Neural cell (in vitro differentiated cells): ENCODE data around the gene UBL4A. TPM values are rescaled to one million over a fixed set of nuclear protein-coding genes. Genes with fewer than 3 reads are reported as not detected.

Experiments used
- H2AFZ ChIP-seq: fragments of 200-600, 300-800 bp; sonication (generic), shearing (Covaris generic); 2 replicates; pipeline ENCODE4 v1.6.0; 2014; ENCODE audit warnings: low read depth, mild to moderate bottlenecking, antibody characterized with exemption, low read length, moderate library complexity
- H3F3A ChIP-seq: fragments of 200-600 bp; shearing (Covaris generic); 2 replicates; pipeline ENCODE4 v1.6.1; 2016; ENCODE audit warnings: mild to moderate bottlenecking, moderate library complexity, mixed read lengths, antibody characterized with exemption, low read length; ENCODE audit not compliant: insufficient read depth, poor library complexity, severe bottlenecking
- H3K27ac ChIP-seq: fragments of 200-600, 300-800 bp; sonication (generic), shearing (Covaris generic); 2 replicates; pipeline ENCODE4 v1.5.1; 2014; ENCODE audit warnings: mild to moderate bottlenecking, low read length, moderate library complexity
- H3K27me3 ChIP-seq: fragments of 300-800, 200-600 bp; sonication (generic), shearing (Covaris generic); 2 replicates; pipeline ENCODE4 v1.6.0; 2014; ENCODE audit warnings: mild to moderate bottlenecking, low read depth, low read length, moderate library complexity; ENCODE audit not compliant: insufficient read depth
- H3K36me3 ChIP-seq: fragments of 300-800, 200-600 bp; sonication (generic), shearing (Covaris generic); 2 replicates; pipeline ENCODE4 v1.5.1; 2014; ENCODE audit warnings: mild to moderate bottlenecking, antibody characterized with exemption, low read length, moderate library complexity; ENCODE audit not compliant: insufficient read depth
- H3K4me2 ChIP-seq: fragments of 300-800, 200-600 bp; sonication (generic), shearing (Covaris generic); 2 replicates; pipeline ENCODE4 v1.6.0; 2014; ENCODE audit warnings: mild to moderate bottlenecking, low read length
- H3K4me3 ChIP-seq: fragments of 300-800, 200-600 bp; sonication (generic), shearing (Covaris generic); 2 replicates; pipeline ENCODE4 v1.5.1; 2014; ENCODE audit warnings: mild to moderate bottlenecking, low read length, moderate library complexity
- H3K79me2 ChIP-seq: fragments of 200-600 bp; shearing (Covaris generic); replicated peaks from 2 replicates; pipeline ENCODE4 v1.6.0; 2014; ENCODE audit warnings: mild to moderate bottlenecking, low read length, moderate library complexity; ENCODE audit not compliant: insufficient read depth
- H3K9ac ChIP-seq: fragments of 300-800, 200-600 bp; sonication (generic), shearing (Covaris generic); 2 replicates; pipeline ENCODE4 v1.6.1; 2016; ENCODE audit warnings: mild to moderate bottlenecking, low read length, mixed read lengths
- H3K9me2 ChIP-seq: fragments of 200-600 bp; shearing (Covaris generic); 2 replicates; pipeline ENCODE4 v1.6.1; 2016; ENCODE audit warnings: mild to moderate bottlenecking, low read length, mixed read lengths; ENCODE audit not compliant: insufficient read depth
- H3K9me3 ChIP-seq: fragments of 200-600, 300-800 bp; sonication (generic), shearing (Covaris generic); 2 replicates; pipeline ENCODE4 v1.6.1; 2016; ENCODE audit warnings: mild to moderate bottlenecking, mixed run types, low read length, moderate library complexity, mixed read lengths
- H4K20me1 ChIP-seq: fragments of 200-600 bp; shearing (Covaris generic); 2 replicates; pipeline ENCODE4 v1.6.1; 2016; ENCODE audit warnings: mild to moderate bottlenecking, mixed run types; ENCODE audit not compliant: insufficient read depth
- CTCF ChIP-seq: fragments of 450-650 bp; IDR thresholded peaks from 2 replicates; pipeline ENCODE4 v1.5.1; 2014; ENCODE audit warnings: antibody characterized with exemption, mild to moderate bottlenecking, moderate library complexity; ENCODE audit not compliant: poor library complexity, severe bottlenecking
- EP300 ChIP-seq: fragments of 450-650 bp; conservative IDR thresholded peaks from 2 replicates; pipeline ENCODE4 v1.6.1; 2014; ENCODE audit warnings: antibody characterized with exemption, mild to moderate bottlenecking, moderate library complexity; ENCODE audit not compliant: poor library complexity, severe bottlenecking
- EZH2 ChIP-seq: fragments of 200-600, 300-800 bp; shearing (Covaris generic), sonication (generic); IDR thresholded peaks from 2 replicates; pipeline ENCODE4 v1.6.1; 2014; ENCODE audit warnings: antibody characterized with exemption, low read length, borderline replicate concordance, mild to moderate bottlenecking; ENCODE audit not compliant: insufficient read depth, poor library complexity, severe bottlenecking
- MXI1 ChIP-seq: fragments of 450-650 bp; conservative IDR thresholded peaks from 2 replicates; pipeline ENCODE4 v1.6.1; 2014; ENCODE audit warnings: antibody characterized with exemption, mild to moderate bottlenecking; ENCODE audit not compliant: poor library complexity, severe bottlenecking
- POLR2AphosphoS5 ChIP-seq: IDR thresholded peaks from 2 replicates; pipeline ENCODE4 v1.6.1; 2012
- RAD21 ChIP-seq: fragments of 450-650 bp; conservative IDR thresholded peaks from 2 replicates; pipeline ENCODE4 v1.6.1; 2014; ENCODE audit warnings: antibody characterized with exemption, mild to moderate bottlenecking, moderate library complexity
- REST ChIP-seq: IDR thresholded peaks from 2 replicates; pipeline ENCODE4 v1.6.1; 2012; ENCODE audit warnings: borderline replicate concordance
- SMC3 ChIP-seq: fragments of 450-650 bp; conservative IDR thresholded peaks from 2 replicates; pipeline ENCODE4 v1.6.1; 2014; ENCODE audit warnings: antibody characterized with exemption, mild to moderate bottlenecking, moderate library complexity; ENCODE audit not compliant: poor library complexity
- TAF1 ChIP-seq: IDR thresholded peaks from 2 replicates; pipeline ENCODE4 v1.6.1; 2012; ENCODE audit warnings: low read depth
- polyA plus RNA-seq: library from polyadenylated mRNA; depleted of rRNA; stranded (reverse); fragments of >200 nt; gene quantifications from 2 replicates; pipeline ENCODE4 v1.2.3, GENCODE V29; 2014

The UBL4A gene
- polyA plus RNA-seq, 1 donor from 2014 or later = 28.5 TPM

- Histone ChIP-seq H3K4me3 (no peak overlapping the region), H3F3A (no peaks in the 10 kb centered on the region), H3K4me2 (no peak overlapping the region), H3K9ac (no peak overlapping the region), H3K36me3 (no peaks in the 10 kb centered on the region), H2AFZ (no peak overlapping the region), H4K20me1 (no peaks in the 10 kb centered on the region), H3K27me3 (no peaks in the 10 kb centered on the region), H3K9me2 (no peaks in the 10 kb centered on the region), H3K79me2 (no peaks in the 10 kb centered on the region), H3K9me3 (no peaks in the 10 kb centered on the region), H3K27ac (no peak overlapping the region)
- TF ChIP-seq POLR2AphosphoS5 (no peak), CTCF (no peak), EP300 (no peak), RAD21 (no peak), REST (no peak), SMC3 (no peak), TAF1 (no peak), EZH2 (no peak), MXI1 (no peak)
These were observed 18.2 kb downstream of the UBL4A start for GRCh38 chrX:154468217-154468616.

DNA sequence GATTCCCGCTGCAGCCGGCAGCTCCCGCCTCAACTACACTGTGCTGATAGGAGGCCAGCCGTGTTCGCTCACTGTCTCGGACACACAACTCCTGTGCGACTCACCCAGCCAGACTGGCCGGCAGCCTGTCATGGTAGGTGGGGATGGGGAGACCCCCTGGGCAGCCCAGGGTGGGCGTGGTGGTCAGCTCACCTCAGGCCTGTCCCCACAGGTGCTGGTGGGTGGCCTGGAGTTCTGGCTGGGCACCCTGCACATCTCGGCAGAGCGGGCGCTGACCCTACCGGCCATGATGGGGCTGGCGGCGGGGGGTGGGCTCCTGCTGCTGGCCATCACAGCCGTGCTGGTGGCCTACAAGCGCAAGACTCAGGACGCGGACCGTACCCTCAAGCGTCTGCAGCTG, 18.9 kb downstream of the UBL4A start:
- H3K4me2 ChIP-seq = no peak overlapping the region
- H2AFZ ChIP-seq = no peak overlapping the region
- H3K27ac ChIP-seq = no peak overlapping the region
- no peaks in the 10 kb centered on the region for H3K9me2 ChIP-seq
- no peaks in the 10 kb centered on the region for H3K9me3 ChIP-seq
- no peaks in the 10 kb centered on the region for H4K20me1 ChIP-seq
- H3F3A ChIP-seq = no peaks in the 10 kb centered on the region
- H3K79me2 ChIP-seq = no peaks in the 10 kb centered on the region
- H3K27me3 ChIP-seq = no peaks in the 10 kb centered on the region
- TF ChIP-seq EZH2 = no peak
- no peak for TF ChIP-seq EP300
- no peak for TF ChIP-seq CTCF
- TF ChIP-seq TAF1 = no peak
- no peak for TF ChIP-seq POLR2AphosphoS5
- no peak for TF ChIP-seq REST
- no peak for TF ChIP-seq RAD21
- TF ChIP-seq SMC3 = no peak
- TF ChIP-seq MXI1 = no peak
- H3K9ac ChIP-seq = no peak overlapping the region
- no peaks in the 10 kb centered on the region for H3K36me3 ChIP-seq
- no peak overlapping the region for H3K4me3 ChIP-seq
